Liver (tissue), 3 donors: ENCODE results near the gene MICAL2.

Source experiments
- ATF3 ChIP-seq: IDR thresholded peaks from 2 replicates; pipeline ENCODE4 v1.6.1; 2016; ENCODE audit warnings: antibody characterized with exemption
- CTCF ChIP-seq: fragments of 150-350 bp; IDR thresholded peaks from 2 replicates; pipeline ENCODE4 v1.5.1; 2017; ENCODE audit warnings: improper control_type of control experiment, low read depth, low read length; ENCODE audit not compliant: missing input control
- EGR1 ChIP-seq, 2 donors: IDR thresholded peaks; 2 replicates each; pipeline ENCODE4 v1.6.1; 2016 to 2018; ENCODE audit warnings: antibody characterized with exemption in 2 of 2, low read depth in 2 of 2
- FOXA1 ChIP-seq: IDR thresholded peaks from 2 replicates; pipeline ENCODE4 v1.6.1; 2016; ENCODE audit warnings: antibody characterized with exemption
- FOXA2 ChIP-seq: IDR thresholded peaks from 2 replicates; pipeline ENCODE4 v1.6.1; 2016; ENCODE audit warnings: antibody characterized with exemption
- GABPA ChIP-seq, 2 donors: IDR thresholded peaks in 1 of 2; conservative IDR thresholded peaks in 1 of 2; 2 replicates each; pipeline ENCODE4 v1.6.1; 2016; ENCODE audit warnings: antibody characterized with exemption in 2 of 2, mild to moderate bottlenecking in 1 of 2, moderate library complexity in 1 of 2
- JUND ChIP-seq, 2 donors: IDR thresholded peaks; 2 replicates each; pipeline ENCODE4 v1.6.1; 2016; ENCODE audit warnings: antibody characterized with exemption in 2 of 2
- MAX ChIP-seq: IDR thresholded peaks from 2 replicates; pipeline ENCODE4 v1.6.1; 2016; ENCODE audit warnings: antibody characterized with exemption
- NR2F2 ChIP-seq: IDR thresholded peaks from 2 replicates; pipeline ENCODE4 v1.6.1; 2016; ENCODE audit warnings: antibody characterized with exemption
- RAD21 ChIP-seq, 2 donors: IDR thresholded peaks; 2 replicates each; pipeline ENCODE4 v1.6.1; 2016; ENCODE audit warnings: antibody characterized with exemption in 2 of 2, mild to moderate bottlenecking in 2 of 2
- RXRA ChIP-seq, 2 donors: IDR thresholded peaks; 2 replicates each; pipeline ENCODE4 v1.6.1; 2017 to 2018; ENCODE audit warnings: antibody characterized with exemption in 2 of 2, mild to moderate bottlenecking in 1 of 2
- SP1 ChIP-seq: IDR thresholded peaks from 2 replicates; pipeline ENCODE4 v1.6.1; 2018; ENCODE audit warnings: antibody characterized with exemption, mild to moderate bottlenecking
- TAF1 ChIP-seq: conservative IDR thresholded peaks from 2 replicates; pipeline ENCODE4 v1.6.1; 2016; ENCODE audit warnings: antibody characterized with exemption, mild to moderate bottlenecking
- YY1 ChIP-seq: IDR thresholded peaks from 2 replicates; pipeline ENCODE4 v1.6.1; 2016; ENCODE audit warnings: antibody characterized with exemption, mild to moderate bottlenecking
- donor health status: healthy.
- donor health status: healthy.

GRCh38 chr11:12106101-12106500, 4.3 kb upstream of the MICAL2 start:
- no peak for TF ChIP-seq CTCF
- no peak for TF ChIP-seq JUND (IDR thresholded peaks at IDR 0.05)
- no peak for TF ChIP-seq RAD21 (IDR thresholded peaks at IDR 0.05)
- TF ChIP-seq ATF3: no peak
- TF ChIP-seq FOXA2: no peak
- no peak for TF ChIP-seq SP1
- TF ChIP-seq FOXA1: no peak
- no peak for TF ChIP-seq YY1
- no peak for TF ChIP-seq GABPA (IDR thresholded peaks at IDR 0.05 in 1 of 2, conservative IDR thresholded peaks at IDR 0.05 in 1 of 2)
- no peak for TF ChIP-seq TAF1
- TF ChIP-seq NR2F2: no peak
- no peak for TF ChIP-seq MAX
- TF ChIP-seq RXRA (IDR thresholded peaks at IDR 0.05): no peak
- TF ChIP-seq EGR1 (IDR thresholded peaks at IDR 0.05; ENCODE audit: low read depth in 2 of 2): no peak
